ENCODE measurements around the gene NDUFS6. TPM values are rescaled to one million over a fixed set of nuclear protein-coding genes. Genes with fewer than 3 reads are reported as not detected.

NDUFS6 gene
- total and polyA plus RNA-seq, 8 donors, result 12.8 to 95.0 (median 86.0) TPM; not detected in 1

- Histone ChIP-seq H3K36me3 (no peaks in the 10 kb centered on the region), H3K4me1 (no peaks in the 10 kb centered on the region), H3K9me3 (no peaks in the 10 kb centered on the region), H3K27ac (no peak overlapping the region), H3K4me3 (no peak overlapping the region), H3K27me3 (peaks cover 0 to 72% (median 9%) of the 10 kb centered on the region in 3 donors)
- TF ChIP-seq EP300 (IDR thresholded peaks at IDR 0.05) (no peak), POLR2AphosphoS5 (IDR thresholded peaks at IDR 0.05) (no peak), POLR2A (IDR thresholded peaks at IDR 0.05) (no peak), CTCF (IDR thresholded peaks at IDR 0.05) (no peak)
- WGBS, 5 donors, result 67 to 74% (median 71%) methylated on average over 14 of the region's 14 CpGs
- no peak for DNase-seq
- intact Hi-C loops (cut with DNase I; ENCODE audit: low total_unique reads), result no loop called here
Observed at GRCh38 chr5:1782385-1783215, 18.6 kb upstream of the NDUFS6 start.

- peaks cover 0 to 70% (median 9%) of the 10 kb centered on the region in 3 donors for H3K27me3 ChIP-seq
- H3K36me3 ChIP-seq, result no peaks in the 10 kb centered on the region
- TF ChIP-seq EP300 (IDR thresholded peaks at IDR 0.05) (no peak), POLR2A (IDR thresholded peaks at IDR 0.05) (no peak), CTCF (IDR thresholded peaks at IDR 0.05) (no peak), POLR2AphosphoS5 (IDR thresholded peaks at IDR 0.05) (no peak)
- 30 to 45% (median 40%) methylated on average over 11 of the region's 11 CpGs for WGBS, 5 donors
- intact Hi-C loops (cut with DNase I; ENCODE audit: low total_unique reads), result no loop called here
- no peak overlapping the region for H3K4me3 ChIP-seq
- H3K4me1 ChIP-seq, result no peaks in the 10 kb centered on the region
- H3K9me3 ChIP-seq, result no peaks in the 10 kb centered on the region
- DNase-seq, result peak in 1 of 2 donors; percentile 38
- no peak overlapping the region for H3K27ac ChIP-seq
Observed at GRCh38 chr5:1783216-1783554, 18.0 kb upstream of the NDUFS6 start.

GRCh38 chr5:1784197-1785050 lies 16.8 kb upstream of the NDUFS6 start:
- H3K9me3 ChIP-seq, result no peaks in the 10 kb centered on the region
- no peak overlapping the region for H3K27ac ChIP-seq
- no peak overlapping the region for H3K4me3 ChIP-seq
- intact Hi-C loops (cut with DNase I; ENCODE audit: low total_unique reads), result no loop called here
- no peak for TF ChIP-seq POLR2AphosphoS5 (IDR thresholded peaks at IDR 0.05)
- H3K36me3 ChIP-seq, result no peaks in the 10 kb centered on the region
- DNase-seq, result no peak
- 81 to 91% (median 90%) methylated on average over 19 to 20 of the region's 20 CpGs for WGBS, 5 donors
- H3K4me1 ChIP-seq, result peaks cover 0 to 2% (median 0%) of the 10 kb centered on the region in 4 donors
- peaks cover 0 to 67% (median 9%) of the 10 kb centered on the region in 3 donors for H3K27me3 ChIP-seq

GRCh38 chr5:1785062-1785461 lies 16.1 kb upstream of the NDUFS6 start:
- no peak for TF ChIP-seq POLR2AphosphoS5 (IDR thresholded peaks at IDR 0.05)
- no peak for TF ChIP-seq EP300 (IDR thresholded peaks at IDR 0.05)
- TF ChIP-seq CTCF (IDR thresholded peaks at IDR 0.05), result no peak
- DNase-seq, result no peak
- H3K27ac ChIP-seq, result no peak overlapping the region
- intact Hi-C loops (cut with DNase I; ENCODE audit: low total_unique reads), result no loop called here
- no peaks in the 10 kb centered on the region for H3K36me3 ChIP-seq
- H3K9me3 ChIP-seq, result no peaks in the 10 kb centered on the region
- H3K4me1 ChIP-seq, result peaks cover 0 to 8% (median 2%) of the 10 kb centered on the region in 4 donors
- 66 to 83% (median 68%) methylated on average over 7 to 8 of the region's 8 CpGs for WGBS, 5 donors
- H3K4me3 ChIP-seq, result no peak overlapping the region
- H3K27me3 ChIP-seq, result peaks cover 0 to 62% (median 9%) of the 10 kb centered on the region in 3 donors
